Activated CD8-positive, alpha-beta memory T cell treated with anti-CD3 and anti-CD28 coated beads for 1 hour (primary cell): ENCODE data around the gene SNRPD1.
"Not testable (repeated sequence)": the region's sequence is repeated elsewhere in the genome, so short reads cannot be mapped to it uniquely, and the experiment has no call there.

Experiments used
- DNase-seq, 2 donors: peaks; one replicate each; pipeline ENCODE4 v3.0.0-alpha.2; 2020; ENCODE audit warnings: low read depth in 1 of 2; ENCODE audit errors: extremely low read depth in 1 of 2

SNRPD1 gene

GRCh38 chr18:21634588-21635199 is 22.6 kb downstream of the SNRPD1 start:
- DNase-seq, result no peak

GRCh38 chr18:21636769-21637168 is 24.7 kb downstream of the SNRPD1 start:
- no peak for DNase-seq

GRCh38 chr18:21638822-21639221 is 26.7 kb downstream of the SNRPD1 start:
- DNase-seq, result no peak

- not testable (repeated sequence) for DNase-seq
Measured at GRCh38 chr18:21640375-21640774, 28.3 kb downstream of the SNRPD1 start.

GRCh38 chr18:21650311-21650710 is 38.2 kb downstream of the SNRPD1 start:
- DNase-seq, result no peak

- no peak for DNase-seq
Measured at GRCh38 chr18:21652073-21652472, 40.0 kb downstream of the SNRPD1 start.

GRCh38 chr18:21653361-21653760 is 41.2 kb downstream of the SNRPD1 start:
- DNase-seq, result no peak

- no peak for DNase-seq
Measured at GRCh38 chr18:21656402-21656801, 44.3 kb downstream of the SNRPD1 start.

- DNase-seq, result no peak
Measured at GRCh38 chr18:21660078-21660477, 48.0 kb downstream of the SNRPD1 start.

GRCh38 chr18:21662581-21662980 is 50.5 kb downstream of the SNRPD1 start:
- no peak for DNase-seq

GRCh38 chr18:21663578-21663977 is 51.5 kb downstream of the SNRPD1 start:
- no peak for DNase-seq

GRCh38 chr18:21664069-21664468 is 52.0 kb downstream of the SNRPD1 start:
- DNase-seq, result no peak

GRCh38 chr18:21669736-21670285 is 57.7 kb downstream of the SNRPD1 start:
- DNase-seq, result no peak

GRCh38 chr18:21672521-21673267 is 60.6 kb downstream of the SNRPD1 start:
- DNase-seq, result no peak

- not testable (repeated sequence) for DNase-seq
Measured at GRCh38 chr18:21675354-21675753, 63.2 kb downstream of the SNRPD1 start.

GRCh38 chr18:21678859-21679258 is 66.7 kb downstream of the SNRPD1 start:
- DNase-seq, result no peak

GRCh38 chr18:21680161-21680560 is 68.0 kb downstream of the SNRPD1 start:
- no peak for DNase-seq

GRCh38 chr18:21682371-21683051 is 70.4 kb downstream of the SNRPD1 start:
- no peak for DNase-seq
